AG09309 (cell line): ENCODE measurements around the gene ITSN1.

ENCODE experiments used
- DNase-seq: peaks from one replicate; pipeline ENCODE4 v3.0.0-alpha.2; 2010; ENCODE audit warnings: low read depth
- H3K4me3 ChIP-seq: 2 replicates; pipeline ENCODE4 v1.5.1; 2011; ENCODE audit warnings: mild to moderate bottlenecking, low read depth, low read length, moderate library complexity; ENCODE audit not compliant: control insufficient read depth
- CTCF ChIP-seq: IDR thresholded peaks from 2 replicates; pipeline ENCODE4 v1.5.1; 2011; ENCODE audit warnings: mild to moderate bottlenecking, low read depth, low read length, inconsistent platforms; ENCODE audit not compliant: insufficient read depth, control insufficient read depth; ENCODE audit errors: missing control alignments

The ITSN1 gene

GRCh38 chr21:33650929-33651509 lies 8.7 kb downstream of the ITSN1 start:
- no peak for TF ChIP-seq CTCF
- no peak overlapping the region for H3K4me3 ChIP-seq
- no peak for DNase-seq

GRCh38 chr21:33651965-33652680 lies 9.8 kb downstream of the ITSN1 start:
- TF ChIP-seq CTCF: no peak
- H3K4me3 ChIP-seq: no peak overlapping the region
- no peak for DNase-seq

- no peak for DNase-seq
- H3K4me3 ChIP-seq: no peak overlapping the region
- no peak for TF ChIP-seq CTCF
These were observed 12.1 kb downstream of the ITSN1 start for GRCh38 chr21:33654412-33654811.

GRCh38 chr21:33655588-33656221 lies 13.4 kb downstream of the ITSN1 start:
- TF ChIP-seq CTCF: no peak
- no peak overlapping the region for H3K4me3 ChIP-seq
- DNase-seq: no peak

GRCh38 chr21:33657124-33657820 lies 15.0 kb downstream of the ITSN1 start:
- no peak for TF ChIP-seq CTCF
- no peak overlapping the region for H3K4me3 ChIP-seq
- no peak for DNase-seq

- no peak overlapping the region for H3K4me3 ChIP-seq
- TF ChIP-seq CTCF: no peak
- no peak for DNase-seq
These were observed 16.7 kb downstream of the ITSN1 start for GRCh38 chr21:33658919-33659567.
